Measurements from ENCODE around the gene HDAC9. TPM values are rescaled to one million over a fixed set of nuclear protein-coding genes. Genes with fewer than 3 reads are reported as not detected.

Gene HDAC9
- total RNA-seq, 1 experiment from 2014 or later, result 3.0 TPM

GRCh38 chr7:18655506-18655905 lies 160.0 kb downstream of the HDAC9 start:
- no peak for DNase-seq (ENCODE audit: low spot score)

- no peak for DNase-seq (ENCODE audit: low spot score)
Observed at GRCh38 chr7:18655912-18656311, 160.4 kb downstream of the HDAC9 start.

- DNase-seq (ENCODE audit: low spot score), result no peak
Observed at GRCh38 chr7:18656362-18656761, 160.8 kb downstream of the HDAC9 start.

- no peak for DNase-seq (ENCODE audit: low spot score)
Observed at GRCh38 chr7:18659746-18660145, 164.2 kb downstream of the HDAC9 start.

DNA sequence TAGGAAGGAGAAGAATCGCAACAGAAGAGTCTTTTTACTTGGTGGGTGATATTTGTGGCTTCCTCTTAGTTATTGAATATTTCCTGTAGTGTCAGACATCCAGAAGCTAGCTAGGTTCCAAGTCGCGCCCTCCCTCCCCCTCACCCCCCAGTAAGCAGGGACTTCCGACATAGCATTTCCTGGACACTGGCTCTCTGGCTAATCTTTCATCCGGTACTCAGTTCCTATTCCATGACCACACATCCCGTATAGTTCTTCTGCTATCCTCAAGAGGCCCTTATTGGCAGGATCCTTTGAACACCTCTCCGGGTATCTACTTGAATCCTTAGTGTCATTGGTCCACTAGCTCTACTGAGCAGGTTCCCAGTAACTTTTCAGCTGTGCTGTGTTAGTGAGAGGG lies 167.8 kb downstream of the HDAC9 start:
- DNase-seq (ENCODE audit: low spot score), result no peak

GRCh38 chr7:18666107-18666728 lies 170.7 kb downstream of the HDAC9 start:
- DNase-seq (ENCODE audit: low spot score), result peak; percentile 79

DNA sequence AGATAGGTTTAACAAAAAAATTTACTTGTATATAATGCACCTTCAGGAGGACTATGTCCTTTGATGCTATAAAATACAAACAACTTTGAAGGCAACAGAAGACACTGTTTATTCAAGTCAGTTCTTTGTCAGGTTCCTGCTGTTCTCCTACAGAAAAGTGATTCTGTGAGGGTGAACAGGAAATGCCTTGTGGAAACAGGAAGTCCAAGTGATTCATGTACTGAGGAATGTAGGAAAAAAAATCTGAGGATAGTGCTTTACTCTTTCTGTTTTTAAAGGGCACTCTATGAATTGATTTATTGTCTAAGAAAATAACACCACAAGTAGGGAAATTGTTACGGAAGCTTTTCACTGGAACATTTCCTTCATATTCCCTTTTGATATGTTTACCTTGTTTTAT lies 171.9 kb downstream of the HDAC9 start:
- DNase-seq (ENCODE audit: low spot score), result peak; percentile 77

DNA sequence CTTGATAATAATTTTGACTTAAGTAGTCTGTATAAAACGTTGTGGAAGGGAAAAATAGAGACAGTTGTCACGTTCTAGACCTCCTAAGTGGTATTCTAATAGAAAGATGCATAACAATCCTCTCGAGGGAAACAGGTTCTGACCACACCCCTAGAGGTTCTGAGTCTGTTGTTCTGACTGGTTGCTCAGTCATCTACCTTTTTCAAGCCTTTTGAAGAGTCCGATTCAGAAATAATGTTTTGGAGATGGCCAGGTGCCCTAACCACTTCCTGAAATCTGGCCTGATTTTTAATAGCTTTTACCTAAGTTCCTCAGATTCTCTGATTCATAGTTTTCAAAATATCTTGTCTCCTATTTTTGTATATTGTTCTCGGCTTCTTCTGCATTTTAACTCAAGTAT lies 175.6 kb downstream of the HDAC9 start:
- no peak for DNase-seq (ENCODE audit: low spot score)

DNA sequence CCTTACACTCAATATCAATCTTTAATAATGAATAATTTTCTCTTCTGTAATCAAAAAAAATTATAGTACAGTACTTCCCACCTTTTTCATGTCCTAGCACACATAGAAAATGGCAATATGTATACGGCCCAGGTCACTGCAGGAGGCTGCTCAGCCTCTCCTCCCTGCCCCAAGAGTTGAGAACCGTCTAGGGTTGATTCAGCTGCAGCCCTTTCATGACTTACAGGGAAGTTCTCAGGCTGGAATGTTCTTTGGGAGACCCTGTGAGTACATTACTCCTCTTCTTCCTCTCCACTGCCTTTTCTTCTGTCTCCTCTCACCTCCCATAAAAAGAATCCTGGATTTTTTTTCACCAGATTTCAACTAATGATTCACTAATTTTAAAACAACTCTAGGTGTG lies 180.0 kb downstream of the HDAC9 start:
- DNase-seq (ENCODE audit: low spot score), result no peak

DNA sequence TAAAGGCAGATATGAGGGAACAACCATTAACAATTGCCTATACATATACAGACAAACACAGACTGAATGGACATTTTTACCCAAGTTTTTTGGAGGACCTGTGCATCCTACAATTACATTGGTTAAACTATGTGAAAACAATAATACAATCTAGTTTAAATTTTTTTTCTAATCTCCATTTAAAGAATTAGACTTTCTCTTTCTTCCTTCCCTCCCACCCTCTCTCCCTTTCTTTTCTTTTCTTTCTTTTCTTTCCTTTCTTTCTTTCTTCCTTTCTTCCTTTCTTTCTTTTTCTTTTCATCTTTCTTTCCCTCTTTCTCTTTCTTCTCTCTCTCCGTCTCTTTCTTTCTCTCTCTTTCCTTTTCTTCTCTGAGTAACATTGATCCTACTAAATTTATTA lies 183.7 kb downstream of the HDAC9 start:
- DNase-seq (ENCODE audit: low spot score), result no peak

DNA sequence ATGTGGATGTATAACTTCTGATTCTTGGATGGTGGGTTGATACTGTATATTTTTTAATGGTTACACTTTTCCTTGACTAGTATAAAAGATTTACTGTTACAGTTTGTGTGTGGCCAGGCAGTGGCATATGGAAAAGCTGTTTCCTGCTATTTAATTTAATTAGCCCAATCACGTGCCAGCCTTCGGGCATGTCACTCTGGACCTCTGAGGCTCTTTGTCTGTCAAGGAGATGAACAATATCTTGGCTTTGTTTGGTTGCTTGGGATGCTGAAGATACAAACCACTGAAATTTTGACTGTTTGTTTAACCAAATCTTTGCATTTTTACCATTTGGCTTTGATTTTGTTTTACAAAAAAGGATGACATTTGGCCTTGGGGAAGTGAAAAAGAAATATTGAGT lies 185.0 kb downstream of the HDAC9 start:
- no peak for DNase-seq (ENCODE audit: low spot score)

- DNase-seq (ENCODE audit: low spot score), result no peak
Observed at GRCh38 chr7:18684916-18685315, 189.4 kb downstream of the HDAC9 start.

- no peak for DNase-seq (ENCODE audit: low spot score)
Observed at GRCh38 chr7:18685971-18686370, 190.4 kb downstream of the HDAC9 start.

GRCh38 chr7:18689551-18689950 lies 194.0 kb downstream of the HDAC9 start:
- no peak for DNase-seq (ENCODE audit: low spot score)

DNA sequence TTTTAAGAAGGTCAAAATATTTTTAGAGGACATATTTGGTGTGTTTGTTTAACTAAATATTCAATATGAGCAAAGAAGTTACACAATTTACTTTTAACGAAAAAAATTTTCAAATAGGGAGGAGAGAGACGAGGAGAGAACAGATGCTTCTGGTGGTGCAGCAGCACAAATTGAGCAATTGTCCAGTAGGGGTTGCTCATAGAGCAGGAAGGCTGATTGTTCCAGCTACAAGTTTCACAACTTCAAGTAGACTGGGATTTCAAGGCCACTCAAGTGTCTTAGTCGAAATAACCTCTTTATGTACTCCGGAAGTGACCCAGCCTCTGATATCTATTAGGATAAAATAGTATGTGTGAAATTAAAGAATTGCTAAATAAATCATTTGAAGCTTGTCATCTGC lies 197.9 kb downstream of the HDAC9 start:
- DNase-seq (ENCODE audit: low spot score), result peak; percentile 35

DNA sequence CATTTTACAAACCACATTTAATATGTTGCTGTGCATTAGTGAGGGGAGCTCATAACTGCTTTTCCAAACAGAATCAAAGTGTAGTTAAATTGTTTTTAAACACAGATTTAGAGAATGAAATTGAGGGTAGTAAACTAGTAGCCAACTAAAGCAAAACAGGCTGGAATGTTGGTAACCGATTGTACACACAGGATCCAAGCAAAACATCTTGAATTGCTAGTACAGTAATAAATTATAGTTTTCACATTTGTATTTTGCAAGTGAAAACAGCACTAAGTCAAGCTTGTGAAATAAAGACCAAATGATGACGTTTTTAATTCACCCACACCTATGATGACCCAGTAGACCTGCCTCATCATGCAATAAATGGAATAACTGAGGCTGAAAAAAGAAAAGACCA lies 198.3 kb downstream of the HDAC9 start:
- DNase-seq (ENCODE audit: low spot score), result no peak

DNA sequence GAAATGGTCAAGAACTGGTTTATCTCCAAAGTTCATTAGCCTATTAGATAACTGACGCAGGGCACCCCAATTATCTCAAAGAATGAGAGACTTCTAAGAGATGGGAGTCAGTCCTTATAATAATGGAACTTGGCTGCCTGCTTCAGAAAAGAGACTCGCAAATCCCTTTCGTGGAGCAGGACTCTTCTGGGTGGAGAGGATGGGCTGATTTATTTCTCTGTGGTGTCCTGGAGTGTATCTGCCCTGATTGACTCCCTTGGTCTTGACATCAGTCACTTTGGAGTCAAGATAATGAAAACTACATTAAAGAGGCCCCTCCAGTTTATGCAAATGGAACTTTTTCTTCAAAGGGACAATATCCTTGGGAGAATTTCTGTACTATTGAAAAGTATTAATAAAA lies 198.9 kb downstream of the HDAC9 start:
- DNase-seq (ENCODE audit: low spot score), result no peak

- no peak for DNase-seq (ENCODE audit: low spot score)
Observed at GRCh38 chr7:18694911-18695310, 199.4 kb downstream of the HDAC9 start.

DNA sequence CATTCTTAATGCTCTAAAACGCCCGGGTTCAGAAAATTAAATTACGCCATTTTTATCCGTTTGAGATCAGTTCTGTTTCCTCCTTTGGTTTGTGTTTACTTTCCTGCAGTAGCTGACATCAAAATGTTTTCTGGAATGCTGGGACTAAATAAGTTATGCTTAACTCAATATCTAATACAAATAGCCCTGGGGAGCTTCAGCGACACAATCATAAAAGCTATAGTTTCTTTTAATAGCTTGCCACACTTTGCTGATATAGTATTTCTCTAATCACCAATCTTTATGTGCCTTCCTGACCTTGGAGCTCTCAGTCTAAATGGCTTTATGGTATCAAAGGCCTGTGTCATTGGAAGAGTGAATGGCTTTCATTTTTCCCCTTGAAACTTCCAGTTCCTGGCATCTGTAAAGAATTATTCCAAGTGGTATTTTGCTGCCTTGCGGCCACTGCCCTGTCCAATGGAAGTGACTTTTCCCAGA lies 202.7 kb downstream of the HDAC9 start:
- no peak for DNase-seq (ENCODE audit: low spot score)

DNA sequence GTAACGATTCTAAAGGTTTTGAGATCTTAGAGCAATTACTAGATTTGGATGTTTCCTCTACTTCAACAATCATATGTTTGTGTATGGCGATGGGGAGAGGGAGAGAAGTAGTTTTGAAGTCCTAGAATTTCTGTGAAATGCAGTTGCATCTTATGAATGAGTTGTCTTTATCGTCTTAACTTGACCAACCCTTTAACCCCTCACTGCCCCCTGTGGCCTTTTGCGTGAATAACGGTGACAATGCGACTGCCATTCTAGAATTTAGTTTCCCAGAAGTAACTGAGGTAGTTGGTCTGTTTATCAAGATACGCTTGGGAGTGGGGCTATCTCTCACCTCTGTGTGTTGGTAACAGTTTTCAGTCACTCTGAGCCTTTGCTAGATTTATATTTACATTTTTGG lies 204.6 kb downstream of the HDAC9 start:
- DNase-seq (ENCODE audit: low spot score), result peak; percentile 26

GRCh38 chr7:18702071-18702829 lies 206.7 kb downstream of the HDAC9 start:
- no peak for DNase-seq (ENCODE audit: low spot score)

DNA sequence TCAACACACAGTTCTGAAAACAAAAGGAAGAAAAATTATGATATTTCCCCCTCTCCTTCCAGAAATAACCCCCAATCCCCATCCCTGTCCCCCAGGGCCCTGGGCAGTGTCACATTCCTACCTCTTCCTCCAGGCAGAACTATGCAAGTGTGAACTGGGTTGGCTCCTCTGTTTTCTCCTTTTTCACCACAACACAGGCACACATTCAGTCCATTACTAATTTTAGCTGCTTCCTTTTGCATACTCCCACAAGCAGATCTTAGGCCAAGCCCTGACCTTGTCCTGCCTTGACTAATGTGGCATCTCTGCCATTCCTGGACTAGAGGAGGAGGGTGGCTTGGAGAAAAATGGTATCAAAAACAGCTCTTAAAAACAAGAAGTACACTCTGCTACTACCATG lies 208.1 kb downstream of the HDAC9 start:
- no peak for DNase-seq (ENCODE audit: low spot score)

GRCh38 chr7:18706670-18707069 lies 211.1 kb downstream of the HDAC9 start:
- peak; percentile 18 for DNase-seq (ENCODE audit: low spot score)

All from HT-29 (cell line).